IMR-90 (cell line): ENCODE data around the gene ADAMTS10. TPM values are rescaled to one million over a fixed set of nuclear protein-coding genes. Genes with fewer than 3 reads are reported as not detected.

ENCODE experiments used
- ATAC-seq: fragments of 200-7000 bp; cut with Tn5 transposase; 2 replicates; pipeline ENCODE4 v1.9.1; 2020; ENCODE audit warnings: low read depth, mild to moderate bottlenecking, moderate library complexity
- BruUV-seq: library from RNA; stranded (reverse); fragments of 400-500 nt; replicated peaks from 2 replicates; lab custom pipeline; 2021; lab: Mats Ljungman, UMichigan
- CTCF ChIA-PET: fragments of 300-600 bp; formaldehyde crosslinking; extraction: SDS; loops from one replicate; lab custom pipeline; 2021; ENCODE audit warnings: antibody characterized with exemption; lab: Yijun Ruan, JAX
- POLR2A ChIA-PET: fragments of 300-600 bp; sonication (Branson Sonifier 250); formaldehyde crosslinking; loops from one replicate; lab custom pipeline; 2022; ENCODE audit warnings: antibody characterized with exemption; ENCODE audit not compliant: unreplicated experiment; lab: Charles Lee
- DNase-seq: peaks from one replicate; pipeline ENCODE4 v3.0.0; 2013
- H2AFZ ChIP-seq: replicated peaks from 2 replicates; pipeline ENCODE3; 2013; ENCODE audit warnings: low read length, mild to moderate bottlenecking; ENCODE audit not compliant: poor library complexity
- H2AK5ac ChIP-seq: 2 replicates; pipeline ENCODE4 v1.6.1; 2013; ENCODE audit warnings: low read depth, low read length, inconsistent platforms
- H2AK9ac ChIP-seq: replicated peaks from 2 replicates; pipeline ENCODE3; 2013; ENCODE audit warnings: mild to moderate bottlenecking, low read depth, low read length, moderate library complexity; ENCODE audit not compliant: poor library complexity
- H2BK120ac ChIP-seq: 2 replicates; pipeline ENCODE4 v1.6.1; 2013; ENCODE audit warnings: low read depth, low read length, inconsistent platforms
- H2BK15ac ChIP-seq: 3 replicates; pipeline ENCODE4 v1.6.1; 2013; ENCODE audit warnings: low read depth, low read length, inconsistent platforms
- H2BK20ac ChIP-seq: 2 replicates; pipeline ENCODE4 v1.6.1; 2013; ENCODE audit warnings: low read depth, mild to moderate bottlenecking, inconsistent platforms, low read length, moderate library complexity
- H2BK5ac ChIP-seq: 2 replicates; pipeline ENCODE4 v1.6.1; 2013; ENCODE audit warnings: mild to moderate bottlenecking, low read depth, low read length, inconsistent platforms; ENCODE audit not compliant: poor library complexity, severe bottlenecking
- H3K14ac ChIP-seq: replicated peaks from 2 replicates; pipeline ENCODE4 v1.6.1; 2013; ENCODE audit warnings: low read depth, low read length, inconsistent platforms
- H3K18ac ChIP-seq: 2 replicates; pipeline ENCODE4 v1.6.1; 2013; ENCODE audit warnings: low read depth, low read length, control low read depth
- H3K23ac ChIP-seq: 2 replicates; pipeline ENCODE4 v1.6.1; 2013; ENCODE audit warnings: low read depth, low read length, inconsistent platforms
- H3K27ac ChIP-seq: 2 replicates; pipeline ENCODE4 v1.5.1; 2013; ENCODE audit warnings: mild to moderate bottlenecking, control low read depth, low read length; ENCODE audit not compliant: insufficient read depth
- H3K27me3 ChIP-seq: 2 replicates; pipeline ENCODE4 v1.6.1; 2013; ENCODE audit warnings: low read length; ENCODE audit not compliant: control insufficient read depth, insufficient read depth
- H3K36me3 ChIP-seq: 2 replicates; pipeline ENCODE4 v1.6.1; 2013; ENCODE audit warnings: low read length, mixed read lengths; ENCODE audit not compliant: control insufficient read depth, insufficient read depth
- H3K4ac ChIP-seq: 2 replicates; pipeline ENCODE4 v1.6.1; 2013; ENCODE audit warnings: low read depth, low read length, inconsistent platforms
- H3K4me1 ChIP-seq: 2 replicates; pipeline ENCODE4 v1.6.1; 2013; ENCODE audit warnings: low read length, mixed read lengths; ENCODE audit not compliant: control insufficient read depth, insufficient read depth
- H3K4me2 ChIP-seq: 2 replicates; pipeline ENCODE4 v1.6.1; 2013; ENCODE audit warnings: low read depth, mild to moderate bottlenecking, control low read depth, low read length, moderate library complexity
- H3K4me3 ChIP-seq: 2 replicates; pipeline ENCODE4 v1.5.1; 2013; ENCODE audit warnings: low read depth, mild to moderate bottlenecking, control low read depth, low read length, moderate library complexity; ENCODE audit not compliant: insufficient read depth
- H3K56ac ChIP-seq: 2 replicates; pipeline ENCODE4 v1.6.1; 2013; ENCODE audit warnings: low read length, inconsistent platforms; ENCODE audit not compliant: insufficient read depth; ENCODE audit errors: extremely low read depth
- H3K79me1 ChIP-seq, 2 experiments: 2 replicates each; pipeline ENCODE4 v1.6.1; 2013; ENCODE audit warnings: low read length in 2 of 2, inconsistent platforms in 1 of 2, low read depth in 1 of 2
- H3K9ac ChIP-seq: 2 replicates; pipeline ENCODE4 v1.6.1; 2013; ENCODE audit warnings: low read depth, low read length, control low read depth
- H3K9me1 ChIP-seq: 2 replicates; pipeline ENCODE4 v1.6.1; 2013; ENCODE audit warnings: low read length, inconsistent platforms; ENCODE audit not compliant: insufficient read depth
- H3K9me3 ChIP-seq: 2 replicates; pipeline ENCODE4 v1.6.1; 2013; ENCODE audit warnings: low read length; ENCODE audit not compliant: control insufficient read depth, insufficient read depth
- H4K20me1 ChIP-seq: 2 replicates; pipeline ENCODE4 v1.6.1; 2013; ENCODE audit warnings: low read length, inconsistent platforms; ENCODE audit not compliant: insufficient read depth
- H4K5ac ChIP-seq: 2 replicates; pipeline ENCODE4 v1.6.1; 2013; ENCODE audit warnings: mild to moderate bottlenecking, low read depth, low read length, control low read depth
- H4K8ac ChIP-seq, 2 experiments: 2 replicates each; pipeline ENCODE4 v1.6.1; 2013; ENCODE audit warnings: low read depth in 2 of 2, low read length in 2 of 2, control low read depth in 1 of 2, inconsistent platforms in 1 of 2
- H4K91ac ChIP-seq: 2 replicates; pipeline ENCODE4 v1.6.1; 2013; ENCODE audit warnings: low read depth, low read length, inconsistent platforms; ENCODE audit not compliant: insufficient read depth
- BHLHE40 ChIP-seq: fragments of 150-350 bp; IDR thresholded peaks from 2 replicates; pipeline ENCODE4 v1.6.1; 2016; ENCODE audit warnings: mild to moderate bottlenecking, low read depth, low read length
- CEBPB ChIP-seq: IDR thresholded peaks from 2 replicates; pipeline ENCODE4 v1.6.1; 2012; ENCODE audit warnings: low read depth, low read length, improper control_type of control experiment
- CHD1 ChIP-seq: IDR thresholded peaks from 2 replicates; pipeline ENCODE4 v1.6.1; 2012; ENCODE audit warnings: low read depth, low read length, improper control_type of control experiment
- ELK1 ChIP-seq: fragments of 150-350 bp; IDR thresholded peaks from 2 replicates; pipeline ENCODE4 v1.6.1; 2016; ENCODE audit warnings: low read depth, mild to moderate bottlenecking, low read length, moderate library complexity, borderline replicate concordance
- FOS ChIP-seq: fragments of 150-350 bp; IDR thresholded peaks from 2 replicates; pipeline ENCODE4 v1.6.1; 2016; ENCODE audit warnings: low read depth, low read length
- MAFK ChIP-seq: IDR thresholded peaks from 2 replicates; pipeline ENCODE4 v1.6.1; 2012; ENCODE audit warnings: low read depth, low read length, improper control_type of control experiment
- MAZ ChIP-seq: IDR thresholded peaks from 2 replicates; pipeline ENCODE4 v1.6.1; 2012; ENCODE audit warnings: low read depth, mild to moderate bottlenecking, low read length, improper control_type of control experiment, moderate library complexity, borderline replicate concordance
- MXI1 ChIP-seq: IDR thresholded peaks from 2 replicates; pipeline ENCODE4 v1.6.1; 2012; ENCODE audit warnings: low read depth, mild to moderate bottlenecking, low read length, moderate library complexity, borderline replicate concordance
- NFE2L2 ChIP-seq: fragments of 150-350 bp; IDR thresholded peaks from 2 replicates; pipeline ENCODE4 v1.6.1; 2016; ENCODE audit warnings: low read depth, mild to moderate bottlenecking, low read length
- POLR2A ChIP-seq: IDR thresholded peaks from 2 replicates; pipeline ENCODE4 v1.6.1; 2012; ENCODE audit warnings: mild to moderate bottlenecking, low read depth, low read length
- RAD21 ChIP-seq: IDR thresholded peaks from 2 replicates; pipeline ENCODE4 v1.6.1; 2012; ENCODE audit warnings: low read length, improper control_type of control experiment
- RCOR1 ChIP-seq: IDR thresholded peaks from 2 replicates; pipeline ENCODE4 v1.6.1; 2012; ENCODE audit warnings: mild to moderate bottlenecking, low read length, improper control_type of control experiment; ENCODE audit not compliant: insufficient replicate concordance
- RFX5 ChIP-seq: IDR thresholded peaks from 2 replicates; pipeline ENCODE4 v1.8.0; 2012; ENCODE audit warnings: low read depth, mild to moderate bottlenecking, low read length, moderate library complexity
- SMC3 ChIP-seq: fragments of 150-350 bp; IDR thresholded peaks from 2 replicates; pipeline ENCODE4 v1.6.1; 2016; ENCODE audit warnings: low read depth, mild to moderate bottlenecking, antibody characterized with exemption, low read length, moderate library complexity
- WGBS, 2 experiments: methylation state at CpG; one replicate each; pipeline versions ENCODE4 v1.1.5 to v1.1.7; 2013; ENCODE audit warnings: missing lambda C conversion rate in 2 of 2; ENCODE audit not compliant: insufficient read length in 1 of 2; ENCODE audit errors: extremely low coverage in 2 of 2; 5-methylcytosine and 5-hydroxymethylcytosine counted together
- dilution Hi-C: fragments of 300-500 bp; cut with HindIII; formaldehyde crosslinking; loops from one replicate; pipeline ENCODE4 v1.14.3; 2018; ENCODE audit warnings: low sequenced_read_pairs; ENCODE audit not compliant: unreplicated experiment
- in situ Hi-C: fragments of 300-500 bp; cut with MboI; formaldehyde crosslinking; loops from 3 replicates; pipeline ENCODE4 v1.14.3; 2019; ENCODE audit warnings: low sequenced_read_pairs, inconsistent platforms, mixed read lengths
- intact Hi-C: fragments of 100-400 bp; cut with micrococcal nuclease; formaldehyde crosslinking; loops from 2 replicates; pipeline ENCODE4 v1.10.0; 2022
- polyA plus RNA-seq, 3 experiments: library from polyadenylated mRNA; depleted of rRNA; stranded (reverse); fragments of >200 nt; gene quantifications; 2 replicates each; pipeline ENCODE4 v1.2.3, GENCODE V29; 2012; ENCODE audit warnings: low replicate concordance in 1 of 3
- total RNA-seq: library from RNA; depleted of rRNA; stranded (reverse); fragments of >200 nt; gene quantifications from 2 replicates; pipeline ENCODE4 v1.2.3, GENCODE V29; 2012
- TF ChIP-seq, protein P1 (sequence below): fragments of 150-350 bp; IDR thresholded peaks from 2 replicates; pipeline ENCODE4 v1.6.1; 2017; ENCODE audit warnings: mild to moderate bottlenecking, antibody characterized with exemption, low read length, low read depth
- TF ChIP-seq, protein P2 (sequence below): conservative IDR thresholded peaks from 2 replicates; pipeline ENCODE4 v1.5.1; 2012; ENCODE audit warnings: mild to moderate bottlenecking, low read depth, low read length, improper control_type of control experiment

ADAMTS10 gene
- total and polyA plus RNA-seq, 2 of the 4 experiments (the other 2 are of a cell fraction): 3.4 to 11.5 TPM

- Histone ChIP-seq H2BK15ac (no peak overlapping the region), H3K27ac (peak overlapping the region; percentile 4; the same call in 1 of the 2 replicates), H3K56ac (no peak overlapping the region), H4K91ac (no peak overlapping the region), H3K4me2 (no peak overlapping the region), H2BK20ac (no peak overlapping the region), H2AK5ac (no peak overlapping the region), H3K9me3 (peaks cover 6% of the 10 kb centered on the region), H3K79me1 (no peaks in the 10 kb centered on the region), H2AFZ (no peak overlapping the region), H3K14ac (no peak overlapping the region), H3K27me3 (no peaks in the 10 kb centered on the region), H3K4me1 (peaks cover 2% of the 10 kb centered on the region; the same call in 1 of the 2 replicates), H3K18ac (no peak overlapping the region), H2AK9ac (no peak overlapping the region), H3K9me1 (no peaks in the 10 kb centered on the region), H2BK120ac (no peak overlapping the region), H3K23ac (no peak overlapping the region), H4K5ac (no peak overlapping the region; the same call in 1 of the 2 replicates), H3K4ac (no peak overlapping the region), H4K20me1 (no peaks in the 10 kb centered on the region), H2BK5ac (no peak overlapping the region), H4K8ac (no peak overlapping the region), H3K36me3 (no peaks in the 10 kb centered on the region), H3K9ac (no peak overlapping the region), H3K4me3 (no peak overlapping the region)
- BruUV-seq: no TSS peak
- in situ Hi-C loops: no loop called here
- DNase-seq: no peak
- ChIA-PET POLR2A (no interaction called here), CTCF (interaction anchor here (0.6 to 1.1 kb wide), 2 partner anchors 11 to 50 kb away, joined by 3 to 5 read pairs; no protein-coding TSS in a partner anchor)
- WGBS, 2 experiments: no CpG with 5 or more reads among the region's 6 CpGs
- TF ChIP-seq BHLHE40: no peak
- no peak for TF ChIP-seq MAFK
- TF ChIP-seq RAD21: no peak
- TF ChIP-seq FOS: no peak
- no peak for TF ChIP-seq CHD1
- TF ChIP-seq, protein P1, sequence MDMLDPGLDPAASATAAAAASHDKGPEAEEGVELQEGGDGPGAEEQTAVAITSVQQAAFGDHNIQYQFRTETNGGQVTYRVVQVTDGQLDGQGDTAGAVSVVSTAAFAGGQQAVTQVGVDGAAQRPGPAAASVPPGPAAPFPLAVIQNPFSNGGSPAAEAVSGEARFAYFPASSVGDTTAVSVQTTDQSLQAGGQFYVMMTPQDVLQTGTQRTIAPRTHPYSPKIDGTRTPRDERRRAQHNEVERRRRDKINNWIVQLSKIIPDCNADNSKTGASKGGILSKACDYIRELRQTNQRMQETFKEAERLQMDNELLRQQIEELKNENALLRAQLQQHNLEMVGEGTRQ: no peak
- TF ChIP-seq NFE2L2: no peak
- no peak for TF ChIP-seq RCOR1
- no peak for TF ChIP-seq MAZ
- no peak for TF ChIP-seq MXI1
- no peak for TF ChIP-seq ELK1
- TF ChIP-seq RFX5: no peak
- TF ChIP-seq, protein P2, sequence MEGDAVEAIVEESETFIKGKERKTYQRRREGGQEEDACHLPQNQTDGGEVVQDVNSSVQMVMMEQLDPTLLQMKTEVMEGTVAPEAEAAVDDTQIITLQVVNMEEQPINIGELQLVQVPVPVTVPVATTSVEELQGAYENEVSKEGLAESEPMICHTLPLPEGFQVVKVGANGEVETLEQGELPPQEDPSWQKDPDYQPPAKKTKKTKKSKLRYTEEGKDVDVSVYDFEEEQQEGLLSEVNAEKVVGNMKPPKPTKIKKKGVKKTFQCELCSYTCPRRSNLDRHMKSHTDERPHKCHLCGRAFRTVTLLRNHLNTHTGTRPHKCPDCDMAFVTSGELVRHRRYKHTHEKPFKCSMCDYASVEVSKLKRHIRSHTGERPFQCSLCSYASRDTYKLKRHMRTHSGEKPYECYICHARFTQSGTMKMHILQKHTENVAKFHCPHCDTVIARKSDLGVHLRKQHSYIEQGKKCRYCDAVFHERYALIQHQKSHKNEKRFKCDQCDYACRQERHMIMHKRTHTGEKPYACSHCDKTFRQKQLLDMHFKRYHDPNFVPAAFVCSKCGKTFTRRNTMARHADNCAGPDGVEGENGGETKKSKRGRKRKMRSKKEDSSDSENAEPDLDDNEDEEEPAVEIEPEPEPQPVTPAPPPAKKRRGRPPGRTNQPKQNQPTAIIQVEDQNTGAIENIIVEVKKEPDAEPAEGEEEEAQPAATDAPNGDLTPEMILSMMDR: no peak
- TF ChIP-seq SMC3: no peak
- TF ChIP-seq POLR2A: no peak
- no peak for TF ChIP-seq CEBPB
- peak; percentile 19 for ATAC-seq
- dilution Hi-C loops: no loop called here
- intact Hi-C loops: no loop called here
Measured at GRCh38 chr19:8630796-8631424, 20.4 kb upstream of the ADAMTS10 start.
